WTC11 (cell line): Measurements from ENCODE around the gene ALDH16A1. TPM values are rescaled to one million over a fixed set of nuclear protein-coding genes. Genes with fewer than 3 reads are reported as not detected.
A peak's percentile ranks its signal among the peaks of the same experiment; 100 is the strongest.

ENCODE experiments used
- ATAC-seq: fragments of 200-7000 bp; cut with Tn5 transposase; 2 replicates; pipeline ENCODE4 v1.10.0; 2021; ENCODE audit warnings: mild to moderate bottlenecking, moderate library complexity
- CTCF ChIA-PET: fragments of 300-600 bp; sonication (Branson Sonifier 250); formaldehyde crosslinking; loops from one replicate; lab custom pipeline; 2021; ENCODE audit warnings: antibody characterized with exemption; lab: Charles Lee
- POLR2A ChIA-PET: fragments of 350-600 bp; sonication (Branson Sonifier 250); formaldehyde crosslinking; loops from one replicate; lab custom pipeline; 2021; ENCODE audit warnings: antibody characterized with exemption; lab: Charles Lee
- DNase-seq: peaks from one replicate; pipeline ENCODE4 v3.0.0; 2021; ENCODE audit warnings: low spot score
- H3K27ac Mint-ChIP-seq: 2 replicates; pipeline ENCODE4 v1.8.0; 2021; ENCODE audit warnings: mixed read lengths
- H3K27me3 Mint-ChIP-seq: 2 replicates; pipeline ENCODE4 v1.8.0; 2021; ENCODE audit warnings: low read depth, mild to moderate bottlenecking, moderate library complexity, mixed read lengths
- H3K36me3 Mint-ChIP-seq: 2 replicates; pipeline ENCODE4 v1.8.0; 2021; ENCODE audit warnings: mixed read lengths
- H3K4me1 Mint-ChIP-seq: 2 replicates; pipeline ENCODE4 v1.8.0; 2022; ENCODE audit warnings: mixed read lengths
- H3K4me3 Mint-ChIP-seq: 2 replicates; pipeline ENCODE4 v1.8.0; 2021; ENCODE audit warnings: mild to moderate bottlenecking, moderate library complexity, mixed read lengths
- H3K9me3 Mint-ChIP-seq: 2 replicates; pipeline ENCODE4 v1.8.0; 2021; ENCODE audit warnings: mixed read lengths
- FOXP1 ChIP-seq: sonication (generic); formaldehyde crosslinking; IDR thresholded peaks from 2 replicates; pipeline ENCODE4 v1.8.0; 2022; ENCODE audit warnings: missing genetic modification reagents, mild to moderate bottlenecking, moderate library complexity, borderline replicate concordance
- NFATC4 ChIP-seq: fragments of 250-450 bp; sonication (Bioruptor Pico); IDR thresholded peaks from 2 replicates; pipeline ENCODE4 v1.9.0; 2021; ENCODE audit warnings: mild to moderate bottlenecking
- SP1 ChIP-seq: sonication (generic); formaldehyde crosslinking; conservative IDR thresholded peaks from 2 replicates; pipeline ENCODE4 v1.8.1; 2022; ENCODE audit warnings: missing genetic modification reagents
- ZNF263 ChIP-seq: sonication (generic); formaldehyde crosslinking; IDR thresholded peaks from 2 replicates; pipeline ENCODE4 v1.8.1; 2022; ENCODE audit warnings: low read depth, mild to moderate bottlenecking, moderate library complexity, missing genetic modification reagents
- ZNF423 ChIP-seq: fragments of 250-450 bp; sonication (Bioruptor Pico); IDR thresholded peaks from 2 replicates; pipeline ENCODE4 v2.1.2; 2022; ENCODE audit warnings: mild to moderate bottlenecking, moderate library complexity
- ZNF671 ChIP-seq: fragments of 250-450 bp; sonication (Bioruptor Pico); IDR thresholded peaks from 2 replicates; pipeline ENCODE4 v1.8.0; 2021; ENCODE audit warnings: mild to moderate bottlenecking
- total RNA-seq: library from RNA; stranded (reverse); gene quantifications from 3 replicates; pipeline ENCODE4 v1.2.3, GENCODE V29; 2021
- TF ChIP-seq, protein P1 (sequence below): sonication (generic); formaldehyde crosslinking; IDR thresholded peaks from 2 replicates; pipeline ENCODE4 v1.8.0; 2022; ENCODE audit warnings: mild to moderate bottlenecking, missing genetic modification reagents
- TF ChIP-seq, protein P2 (sequence below): sonication (generic); formaldehyde crosslinking; IDR thresholded peaks from 2 replicates; pipeline ENCODE4 v1.8.1; 2023; ENCODE audit warnings: mild to moderate bottlenecking, moderate library complexity, missing genetic modification reagents
- TF ChIP-seq, protein P3 (sequence below): sonication (generic); formaldehyde crosslinking; IDR thresholded peaks from 2 replicates; pipeline ENCODE4 v1.8.1; 2022; ENCODE audit warnings: missing genetic modification reagents, borderline replicate concordance
- TF ChIP-seq, protein P4 (sequence below): sonication (generic); formaldehyde crosslinking; IDR thresholded peaks from 2 replicates; pipeline ENCODE4 v1.8.1; 2023; ENCODE audit warnings: mild to moderate bottlenecking, missing genetic modification reagents, borderline replicate concordance
- TF ChIP-seq, protein P5 (sequence below): fragments of 200-600 bp; IDR thresholded peaks from 2 replicates; pipeline ENCODE4 v1.8.0; 2022; ENCODE audit warnings: antibody characterized with exemption
- TF ChIP-seq, protein P6 (sequence below): fragments of 250-450 bp; sonication (Bioruptor Pico); IDR thresholded peaks from 2 replicates; pipeline ENCODE4 v1.9.0; 2021; ENCODE audit warnings: mild to moderate bottlenecking, borderline replicate concordance

The ALDH16A1 gene
- total RNA-seq, 1 experiment from 2014 or later: 44.3 TPM

DNA sequence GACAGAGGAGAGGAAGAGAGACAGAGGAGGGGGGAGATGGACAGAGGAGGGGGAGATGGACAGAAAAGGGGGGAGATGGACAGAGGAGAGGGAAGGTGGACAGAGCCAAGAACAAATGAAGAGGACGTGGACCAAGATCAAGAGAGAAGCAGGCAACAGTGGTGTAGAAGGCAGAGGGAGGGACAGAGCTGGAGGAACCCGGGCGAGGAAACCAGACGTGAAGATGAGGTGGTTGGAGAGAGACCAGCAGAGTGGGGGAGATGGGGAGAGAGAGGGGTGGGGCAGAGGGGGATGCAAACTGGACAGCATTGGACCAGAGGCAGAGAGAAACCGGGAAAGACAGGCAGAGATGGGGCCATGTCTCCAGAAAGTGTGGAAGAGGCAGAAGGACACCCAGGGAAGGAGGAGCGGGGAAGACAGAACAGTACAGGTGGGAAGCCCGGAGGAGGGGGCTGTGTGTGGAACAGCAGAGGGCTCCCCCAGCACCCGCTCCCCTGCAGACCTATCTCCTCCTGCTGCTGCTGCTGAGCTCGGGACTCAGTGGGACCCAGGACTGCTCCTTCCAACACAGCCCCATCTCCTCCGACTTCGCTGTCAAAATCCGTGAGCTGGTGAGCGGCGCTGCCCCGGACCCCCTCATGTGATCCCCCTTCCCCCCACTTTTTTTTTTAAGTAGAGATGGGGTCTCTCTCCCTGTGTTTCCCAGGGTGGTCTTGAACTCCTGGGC lies 22.3 kb downstream of the ALDH16A1 start (continued):
- TF ChIP-seq, protein P1, sequence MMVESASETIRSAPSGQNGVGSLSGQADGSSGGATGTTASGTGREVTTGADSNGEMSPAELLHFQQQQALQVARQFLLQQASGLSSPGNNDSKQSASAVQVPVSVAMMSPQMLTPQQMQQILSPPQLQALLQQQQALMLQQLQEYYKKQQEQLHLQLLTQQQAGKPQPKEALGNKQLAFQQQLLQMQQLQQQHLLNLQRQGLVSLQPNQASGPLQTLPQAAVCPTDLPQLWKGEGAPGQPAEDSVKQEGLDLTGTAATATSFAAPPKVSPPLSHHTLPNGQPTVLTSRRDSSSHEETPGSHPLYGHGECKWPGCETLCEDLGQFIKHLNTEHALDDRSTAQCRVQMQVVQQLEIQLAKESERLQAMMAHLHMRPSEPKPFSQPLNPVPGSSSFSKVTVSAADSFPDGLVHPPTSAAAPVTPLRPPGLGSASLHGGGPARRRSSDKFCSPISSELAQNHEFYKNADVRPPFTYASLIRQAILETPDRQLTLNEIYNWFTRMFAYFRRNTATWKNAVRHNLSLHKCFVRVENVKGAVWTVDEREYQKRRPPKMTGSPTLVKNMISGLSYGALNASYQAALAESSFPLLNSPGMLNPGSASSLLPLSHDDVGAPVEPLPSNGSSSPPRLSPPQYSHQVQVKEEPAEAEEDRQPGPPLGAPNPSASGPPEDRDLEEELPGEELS (CRISPR knock-in tag): no peak
- no peak for TF ChIP-seq ZNF671 (CRISPR knock-in tag)
- TF ChIP-seq, protein P2, sequence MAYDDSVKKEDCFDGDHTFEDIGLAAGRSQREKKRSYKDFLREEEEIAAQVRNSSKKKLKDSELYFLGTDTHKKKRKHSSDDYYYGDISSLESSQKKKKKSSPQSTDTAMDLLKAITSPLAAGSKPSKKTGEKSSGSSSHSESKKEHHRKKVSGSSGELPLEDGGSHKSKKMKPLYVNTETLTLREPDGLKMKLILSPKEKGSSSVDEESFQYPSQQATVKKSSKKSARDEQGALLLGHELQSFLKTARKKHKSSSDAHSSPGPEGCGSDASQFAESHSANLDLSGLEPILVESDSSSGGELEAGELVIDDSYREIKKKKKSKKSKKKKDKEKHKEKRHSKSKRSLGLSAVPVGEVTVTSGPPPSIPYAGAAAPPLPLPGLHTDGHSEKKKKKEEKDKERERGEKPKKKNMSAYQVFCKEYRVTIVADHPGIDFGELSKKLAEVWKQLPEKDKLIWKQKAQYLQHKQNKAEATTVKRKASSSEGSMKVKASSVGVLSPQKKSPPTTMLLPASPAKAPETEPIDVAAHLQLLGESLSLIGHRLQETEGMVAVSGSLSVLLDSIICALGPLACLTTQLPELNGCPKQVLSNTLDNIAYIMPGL (CRISPR knock-in tag): no peak
- no peak for TF ChIP-seq FOXP1 (CRISPR knock-in tag)
- no peak for TF ChIP-seq ZNF423 (CRISPR knock-in tag)
- TF ChIP-seq, protein P3, sequence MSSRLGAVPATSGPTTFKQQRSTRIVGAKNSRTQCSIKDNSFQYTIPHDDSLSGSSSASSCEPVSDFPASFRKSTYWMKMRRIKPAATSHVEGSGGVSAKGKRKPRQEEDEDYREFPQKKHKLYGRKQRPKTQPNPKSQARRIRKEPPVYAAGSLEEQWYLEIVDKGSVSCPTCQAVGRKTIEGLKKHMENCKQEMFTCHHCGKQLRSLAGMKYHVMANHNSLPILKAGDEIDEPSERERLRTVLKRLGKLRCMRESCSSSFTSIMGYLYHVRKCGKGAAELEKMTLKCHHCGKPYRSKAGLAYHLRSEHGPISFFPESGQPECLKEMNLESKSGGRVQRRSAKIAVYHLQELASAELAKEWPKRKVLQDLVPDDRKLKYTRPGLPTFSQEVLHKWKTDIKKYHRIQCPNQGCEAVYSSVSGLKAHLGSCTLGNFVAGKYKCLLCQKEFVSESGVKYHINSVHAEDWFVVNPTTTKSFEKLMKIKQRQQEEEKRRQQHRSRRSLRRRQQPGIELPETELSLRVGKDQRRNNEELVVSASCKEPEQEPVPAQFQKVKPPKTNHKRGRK: no peak
- TF ChIP-seq, protein P4, sequence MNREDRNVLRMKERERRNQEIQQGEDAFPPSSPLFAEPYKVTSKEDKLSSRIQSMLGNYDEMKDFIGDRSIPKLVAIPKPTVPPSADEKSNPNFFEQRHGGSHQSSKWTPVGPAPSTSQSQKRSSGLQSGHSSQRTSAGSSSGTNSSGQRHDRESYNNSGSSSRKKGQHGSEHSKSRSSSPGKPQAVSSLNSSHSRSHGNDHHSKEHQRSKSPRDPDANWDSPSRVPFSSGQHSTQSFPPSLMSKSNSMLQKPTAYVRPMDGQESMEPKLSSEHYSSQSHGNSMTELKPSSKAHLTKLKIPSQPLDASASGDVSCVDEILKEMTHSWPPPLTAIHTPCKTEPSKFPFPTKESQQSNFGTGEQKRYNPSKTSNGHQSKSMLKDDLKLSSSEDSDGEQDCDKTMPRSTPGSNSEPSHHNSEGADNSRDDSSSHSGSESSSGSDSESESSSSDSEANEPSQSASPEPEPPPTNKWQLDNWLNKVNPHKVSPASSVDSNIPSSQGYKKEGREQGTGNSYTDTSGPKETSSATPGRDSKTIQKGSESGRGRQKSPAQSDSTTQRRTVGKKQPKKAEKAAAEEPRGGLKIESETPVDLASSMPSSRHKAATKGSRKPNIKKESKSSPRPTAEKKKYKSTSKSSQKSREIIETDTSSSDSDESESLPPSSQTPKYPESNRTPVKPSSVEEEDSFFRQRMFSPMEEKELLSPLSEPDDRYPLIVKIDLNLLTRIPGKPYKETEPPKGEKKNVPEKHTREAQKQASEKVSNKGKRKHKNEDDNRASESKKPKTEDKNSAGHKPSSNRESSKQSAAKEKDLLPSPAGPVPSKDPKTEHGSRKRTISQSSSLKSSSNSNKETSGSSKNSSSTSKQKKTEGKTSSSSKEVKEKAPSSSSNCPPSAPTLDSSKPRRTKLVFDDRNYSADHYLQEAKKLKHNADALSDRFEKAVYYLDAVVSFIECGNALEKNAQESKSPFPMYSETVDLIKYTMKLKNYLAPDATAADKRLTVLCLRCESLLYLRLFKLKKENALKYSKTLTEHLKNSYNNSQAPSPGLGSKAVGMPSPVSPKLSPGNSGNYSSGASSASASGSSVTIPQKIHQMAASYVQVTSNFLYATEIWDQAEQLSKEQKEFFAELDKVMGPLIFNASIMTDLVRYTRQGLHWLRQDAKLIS (CRISPR knock-in tag): no peak
- no peak for TF ChIP-seq NFATC4

DNA sequence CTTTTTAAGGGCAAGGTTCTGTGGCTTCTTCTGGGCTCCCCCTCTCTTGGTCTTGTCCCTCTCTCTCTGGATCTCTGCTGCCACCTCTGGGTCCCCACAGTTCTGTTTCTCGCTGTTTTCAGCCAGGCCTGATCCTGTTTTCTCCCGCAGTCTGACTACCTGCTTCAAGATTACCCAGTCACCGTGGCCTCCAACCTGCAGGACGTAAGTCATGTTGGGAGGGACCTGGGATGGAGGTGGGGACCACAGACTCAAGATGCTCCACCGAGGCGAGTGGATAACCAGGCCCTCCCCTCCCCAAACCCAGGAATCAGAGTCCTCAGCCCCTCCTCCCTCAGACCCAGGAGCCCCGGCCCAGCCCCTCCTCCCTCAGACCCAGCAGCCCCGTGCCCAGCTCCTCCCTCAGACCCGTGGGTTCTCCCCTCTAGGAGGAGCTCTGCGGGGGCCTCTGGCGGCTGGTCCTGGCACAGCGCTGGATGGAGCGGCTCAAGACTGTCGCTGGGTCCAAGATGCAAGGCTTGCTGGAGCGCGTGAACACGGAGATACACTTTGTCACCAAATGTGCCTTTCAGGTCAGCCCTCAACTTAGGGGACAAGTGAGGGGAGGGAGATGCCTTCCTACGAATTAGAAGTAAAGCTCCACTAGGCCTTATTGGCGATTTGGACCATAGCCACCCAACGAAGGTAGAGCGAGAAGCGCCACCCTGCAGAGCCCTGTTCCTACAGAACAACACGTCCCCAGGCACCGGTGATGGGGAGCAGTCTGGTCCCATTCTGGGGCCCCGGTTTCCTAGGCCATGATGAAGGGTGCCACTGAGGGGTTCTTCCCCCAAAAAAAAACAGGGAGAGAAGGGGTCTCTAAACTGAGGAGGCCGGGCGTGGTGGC lies 23.2 kb downstream of the ALDH16A1 start:
- POLR2A ChIA-PET: interaction anchor here (1.0 to 1.6 kb wide), 4 partner anchors 23 to 72 kb away, joined by 3 to 5 read pairs (median 3); partner anchors contain the start of genes ALDH16A1 and PIH1D1
- peak; percentile 96 for DNase-seq
- H3K4me1 Mint-ChIP-seq: peaks cover 10% of the 10 kb centered on the region
- H3K4me3 Mint-ChIP-seq: peak overlapping the region; percentile 46
- CTCF ChIA-PET: interaction anchor here (0.6 to 3.1 kb wide), 36 partner anchors 9 to 324 kb away, joined by 3 to 19 read pairs (median 5); partner anchors contain the start of genes ALDH16A1, DKKL1, GFY and PIH1D1
- no peaks in the 10 kb centered on the region for H3K9me3 Mint-ChIP-seq
- H3K27me3 Mint-ChIP-seq: peaks cover 17% of the 10 kb centered on the region
- peak; percentile 90 for ATAC-seq
- H3K27ac Mint-ChIP-seq: peak overlapping the region; percentile 94
- no peaks in the 10 kb centered on the region for H3K36me3 Mint-ChIP-seq
- TF ChIP-seq, protein P5, sequence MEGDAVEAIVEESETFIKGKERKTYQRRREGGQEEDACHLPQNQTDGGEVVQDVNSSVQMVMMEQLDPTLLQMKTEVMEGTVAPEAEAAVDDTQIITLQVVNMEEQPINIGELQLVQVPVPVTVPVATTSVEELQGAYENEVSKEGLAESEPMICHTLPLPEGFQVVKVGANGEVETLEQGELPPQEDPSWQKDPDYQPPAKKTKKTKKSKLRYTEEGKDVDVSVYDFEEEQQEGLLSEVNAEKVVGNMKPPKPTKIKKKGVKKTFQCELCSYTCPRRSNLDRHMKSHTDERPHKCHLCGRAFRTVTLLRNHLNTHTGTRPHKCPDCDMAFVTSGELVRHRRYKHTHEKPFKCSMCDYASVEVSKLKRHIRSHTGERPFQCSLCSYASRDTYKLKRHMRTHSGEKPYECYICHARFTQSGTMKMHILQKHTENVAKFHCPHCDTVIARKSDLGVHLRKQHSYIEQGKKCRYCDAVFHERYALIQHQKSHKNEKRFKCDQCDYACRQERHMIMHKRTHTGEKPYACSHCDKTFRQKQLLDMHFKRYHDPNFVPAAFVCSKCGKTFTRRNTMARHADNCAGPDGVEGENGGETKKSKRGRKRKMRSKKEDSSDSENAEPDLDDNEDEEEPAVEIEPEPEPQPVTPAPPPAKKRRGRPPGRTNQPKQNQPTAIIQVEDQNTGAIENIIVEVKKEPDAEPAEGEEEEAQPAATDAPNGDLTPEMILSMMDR: peak; percentile 37; the same call in 1 of the 2 replicates
- TF ChIP-seq, protein P6, sequence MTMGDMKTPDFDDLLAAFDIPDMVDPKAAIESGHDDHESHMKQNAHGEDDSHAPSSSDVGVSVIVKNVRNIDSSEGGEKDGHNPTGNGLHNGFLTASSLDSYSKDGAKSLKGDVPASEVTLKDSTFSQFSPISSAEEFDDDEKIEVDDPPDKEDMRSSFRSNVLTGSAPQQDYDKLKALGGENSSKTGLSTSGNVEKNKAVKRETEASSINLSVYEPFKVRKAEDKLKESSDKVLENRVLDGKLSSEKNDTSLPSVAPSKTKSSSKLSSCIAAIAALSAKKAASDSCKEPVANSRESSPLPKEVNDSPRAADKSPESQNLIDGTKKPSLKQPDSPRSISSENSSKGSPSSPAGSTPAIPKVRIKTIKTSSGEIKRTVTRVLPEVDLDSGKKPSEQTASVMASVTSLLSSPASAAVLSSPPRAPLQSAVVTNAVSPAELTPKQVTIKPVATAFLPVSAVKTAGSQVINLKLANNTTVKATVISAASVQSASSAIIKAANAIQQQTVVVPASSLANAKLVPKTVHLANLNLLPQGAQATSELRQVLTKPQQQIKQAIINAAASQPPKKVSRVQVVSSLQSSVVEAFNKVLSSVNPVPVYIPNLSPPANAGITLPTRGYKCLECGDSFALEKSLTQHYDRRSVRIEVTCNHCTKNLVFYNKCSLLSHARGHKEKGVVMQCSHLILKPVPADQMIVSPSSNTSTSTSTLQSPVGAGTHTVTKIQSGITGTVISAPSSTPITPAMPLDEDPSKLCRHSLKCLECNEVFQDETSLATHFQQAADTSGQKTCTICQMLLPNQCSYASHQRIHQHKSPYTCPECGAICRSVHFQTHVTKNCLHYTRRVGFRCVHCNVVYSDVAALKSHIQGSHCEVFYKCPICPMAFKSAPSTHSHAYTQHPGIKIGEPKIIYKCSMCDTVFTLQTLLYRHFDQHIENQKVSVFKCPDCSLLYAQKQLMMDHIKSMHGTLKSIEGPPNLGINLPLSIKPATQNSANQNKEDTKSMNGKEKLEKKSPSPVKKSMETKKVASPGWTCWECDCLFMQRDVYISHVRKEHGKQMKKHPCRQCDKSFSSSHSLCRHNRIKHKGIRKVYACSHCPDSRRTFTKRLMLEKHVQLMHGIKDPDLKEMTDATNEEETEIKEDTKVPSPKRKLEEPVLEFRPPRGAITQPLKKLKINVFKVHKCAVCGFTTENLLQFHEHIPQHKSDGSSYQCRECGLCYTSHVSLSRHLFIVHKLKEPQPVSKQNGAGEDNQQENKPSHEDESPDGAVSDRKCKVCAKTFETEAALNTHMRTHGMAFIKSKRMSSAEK (CRISPR knock-in tag): no peak
- TF ChIP-seq ZNF263 (CRISPR knock-in tag) (peak; percentile 90), SP1 (0 out of 2 replicates have a peak, but pooled peaks have one; percentile 23)
